ENCODE data around the gene FREM2. TPM values are rescaled to one million over a fixed set of nuclear protein-coding genes. Genes with fewer than 3 reads are reported as not detected.

The FREM2 gene
- total and polyA plus RNA-seq, 2 of the 4 experiments (the other 2 are of a cell fraction) = not detected

- Histone ChIP-seq H4K20me1 (ENCODE audit: insufficient read depth, low read length) (no peaks in the 10 kb centered on the region), H3K18ac (ENCODE audit: low read depth, low read length) (no peak overlapping the region), H3K9ac (ENCODE audit: low read depth, low read length) (no peak overlapping the region), H3K9me3 (ENCODE audit: control insufficient read depth, insufficient read depth, low read length) (no peaks in the 10 kb centered on the region), H2BK120ac (ENCODE audit: low read depth, low read length) (no peak overlapping the region), H4K5ac (ENCODE audit: low read depth, low read length) (no peak overlapping the region), H3K36me3 (ENCODE audit: control insufficient read depth, insufficient read depth, low read length) (no peaks in the 10 kb centered on the region), H3K27ac (ENCODE audit: insufficient read depth, low read length) (no peak overlapping the region), H4K8ac (ENCODE audit: low read depth in 2 of 2, low read length in 2 of 2) (no peak overlapping the region), H3K14ac (replicated peaks; ENCODE audit: low read depth, low read length) (no peak overlapping the region), H3K4me3 (ENCODE audit: insufficient read depth, low read depth, low read length) (no peak overlapping the region), H3K4me1 (ENCODE audit: control insufficient read depth, insufficient read depth, low read length) (no peaks in the 10 kb centered on the region), H3K4me2 (ENCODE audit: low read depth, low read length) (no peak overlapping the region), H2BK5ac (ENCODE audit: low read depth, low read length, poor library complexity, severe bottlenecking) (no peak overlapping the region), H3K23ac (ENCODE audit: low read depth, low read length) (no peak overlapping the region), H2BK20ac (ENCODE audit: low read depth, low read length) (no peak overlapping the region), H2AFZ (replicated peaks; ENCODE audit: low read length, poor library complexity) (no peak overlapping the region), H2AK9ac (replicated peaks; ENCODE audit: low read depth, low read length, poor library complexity) (no peak overlapping the region), H3K27me3 (ENCODE audit: control insufficient read depth, insufficient read depth, low read length) (no peaks in the 10 kb centered on the region), H3K4ac (ENCODE audit: low read depth, low read length) (no peak overlapping the region), H2AK5ac (ENCODE audit: low read depth, low read length) (no peak overlapping the region), H3K56ac (ENCODE audit: extremely low read depth, insufficient read depth, low read length) (no peak overlapping the region), H3K79me1 (ENCODE audit: low read depth in 1 of 2, low read length in 2 of 2) (no peaks in the 10 kb centered on the region), H3K9me1 (ENCODE audit: insufficient read depth, low read length) (no peaks in the 10 kb centered on the region), H4K91ac (ENCODE audit: insufficient read depth, low read depth, low read length) (no peak overlapping the region), H2BK15ac (ENCODE audit: low read depth, low read length) (no peak overlapping the region)
- in situ Hi-C loops (cut with MboI; ENCODE audit: low sequenced_read_pairs) = no loop called here
- no TSS peak for BruUV-seq (replicated peaks)
- TF ChIP-seq FOS (IDR thresholded peaks at IDR 0.05; ENCODE audit: low read depth, low read length) = no peak
- TF ChIP-seq RFX5 (IDR thresholded peaks at IDR 0.05; ENCODE audit: low read depth, low read length) = no peak
- TF ChIP-seq MAZ (IDR thresholded peaks at IDR 0.05; ENCODE audit: borderline replicate concordance, low read depth, low read length) = no peak
- no peak for TF ChIP-seq CEBPB (IDR thresholded peaks at IDR 0.05; ENCODE audit: low read depth, low read length)
- no peak for TF ChIP-seq CHD1 (IDR thresholded peaks at IDR 0.05; ENCODE audit: low read depth, low read length)
- no peak for TF ChIP-seq NFE2L2 (IDR thresholded peaks at IDR 0.05; ENCODE audit: low read depth, low read length)
- no peak for TF ChIP-seq ELK1 (IDR thresholded peaks at IDR 0.05; ENCODE audit: borderline replicate concordance, low read depth, low read length)
- ChIA-PET CTCF (no interaction called here), POLR2A (ENCODE audit: unreplicated experiment) (no interaction called here)
- WGBS, 2 experiments (ENCODE audit: extremely low coverage in 2 of 2, insufficient read length in 1 of 2) = no CpG with 5 or more reads among the region's 6 CpGs
- intact Hi-C loops (cut with micrococcal nuclease) = no loop called here
- no peak for ATAC-seq (ENCODE audit: low read depth)
- no peak for DNase-seq
- dilution Hi-C loops (cut with HindIII; ENCODE audit: low sequenced_read_pairs, unreplicated experiment) = no loop called here
These were observed 19.3 kb upstream of the FREM2 start for GRCh38 chr13:38667526-38668109.

Data from IMR-90 (cell line).